Measurements from ENCODE around the gene MACROD2.

The MACROD2 gene

GRCh38 chr20:16020971-16021370 is 2025.7 kb downstream of the MACROD2 start:
- DNase-seq (ENCODE audit: low read depth): no peak
- H3K4me3 ChIP-seq (ENCODE audit: low read length): no peak overlapping the region

DNA sequence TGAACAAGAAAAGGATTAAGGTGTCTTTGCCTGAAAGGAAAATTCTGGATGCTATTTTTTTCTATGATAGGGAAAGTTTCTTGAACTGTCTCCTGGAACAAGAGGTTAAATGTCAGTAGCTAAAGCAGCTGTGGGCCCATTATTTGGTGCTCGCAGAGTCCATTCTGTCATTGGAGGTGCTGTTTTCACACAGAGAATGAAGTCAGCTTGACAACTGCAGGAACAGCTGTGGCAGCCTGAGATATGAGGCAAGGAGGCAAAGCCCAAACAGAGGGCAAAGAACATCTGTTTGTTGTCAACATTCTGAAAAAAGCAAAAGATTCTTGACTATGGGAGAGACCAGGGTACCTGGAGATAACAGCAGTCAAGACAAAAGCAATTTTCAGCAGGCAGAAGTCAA is 2029.8 kb downstream of the MACROD2 start:
- DNase-seq (ENCODE audit: low read depth): no peak
- H3K4me3 ChIP-seq (ENCODE audit: low read length): no peak overlapping the region
- TF ChIP-seq, protein P1, sequence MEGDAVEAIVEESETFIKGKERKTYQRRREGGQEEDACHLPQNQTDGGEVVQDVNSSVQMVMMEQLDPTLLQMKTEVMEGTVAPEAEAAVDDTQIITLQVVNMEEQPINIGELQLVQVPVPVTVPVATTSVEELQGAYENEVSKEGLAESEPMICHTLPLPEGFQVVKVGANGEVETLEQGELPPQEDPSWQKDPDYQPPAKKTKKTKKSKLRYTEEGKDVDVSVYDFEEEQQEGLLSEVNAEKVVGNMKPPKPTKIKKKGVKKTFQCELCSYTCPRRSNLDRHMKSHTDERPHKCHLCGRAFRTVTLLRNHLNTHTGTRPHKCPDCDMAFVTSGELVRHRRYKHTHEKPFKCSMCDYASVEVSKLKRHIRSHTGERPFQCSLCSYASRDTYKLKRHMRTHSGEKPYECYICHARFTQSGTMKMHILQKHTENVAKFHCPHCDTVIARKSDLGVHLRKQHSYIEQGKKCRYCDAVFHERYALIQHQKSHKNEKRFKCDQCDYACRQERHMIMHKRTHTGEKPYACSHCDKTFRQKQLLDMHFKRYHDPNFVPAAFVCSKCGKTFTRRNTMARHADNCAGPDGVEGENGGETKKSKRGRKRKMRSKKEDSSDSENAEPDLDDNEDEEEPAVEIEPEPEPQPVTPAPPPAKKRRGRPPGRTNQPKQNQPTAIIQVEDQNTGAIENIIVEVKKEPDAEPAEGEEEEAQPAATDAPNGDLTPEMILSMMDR (conservative IDR thresholded peaks at IDR 0.05; ENCODE audit: low read depth, low read length): no peak

More at GRCh38 chr20:16020971-16021370, 2025.7 kb downstream of the MACROD2 start:
- TF ChIP-seq, protein P1 (conservative IDR thresholded peaks at IDR 0.05; ENCODE audit: low read depth, low read length): no peak

DNA sequence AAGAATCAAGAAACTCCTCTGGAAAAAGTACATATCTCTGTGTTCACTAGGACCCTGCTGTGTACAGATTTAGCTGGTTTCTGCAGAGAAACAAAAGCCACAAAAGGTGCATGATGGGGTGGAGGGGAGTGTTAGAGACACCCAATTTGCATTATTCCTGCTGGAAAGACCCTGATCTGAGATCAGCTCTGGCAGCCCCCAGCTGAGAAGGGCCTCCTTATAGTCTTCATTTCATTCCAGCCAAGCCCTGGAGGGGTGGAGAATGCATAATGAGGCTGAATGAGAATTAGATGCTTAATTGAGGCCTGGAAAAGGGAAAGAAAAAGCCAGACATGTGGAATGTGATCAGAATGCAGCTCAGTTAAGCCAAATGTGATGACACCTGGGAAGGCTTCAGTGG is 2032.4 kb downstream of the MACROD2 start:
- no peak for DNase-seq (ENCODE audit: low read depth)
- TF ChIP-seq, protein P1 (conservative IDR thresholded peaks at IDR 0.05; ENCODE audit: low read depth, low read length): no peak
- H3K4me3 ChIP-seq (ENCODE audit: low read length): no peak overlapping the region

- TF ChIP-seq, protein P1 (conservative IDR thresholded peaks at IDR 0.05; ENCODE audit: low read depth, low read length): no peak
- DNase-seq (ENCODE audit: low read depth): no peak
- H3K4me3 ChIP-seq (ENCODE audit: low read length): no peak overlapping the region
Observed at GRCh38 chr20:16028923-16029322, 2033.6 kb downstream of the MACROD2 start.

DNA sequence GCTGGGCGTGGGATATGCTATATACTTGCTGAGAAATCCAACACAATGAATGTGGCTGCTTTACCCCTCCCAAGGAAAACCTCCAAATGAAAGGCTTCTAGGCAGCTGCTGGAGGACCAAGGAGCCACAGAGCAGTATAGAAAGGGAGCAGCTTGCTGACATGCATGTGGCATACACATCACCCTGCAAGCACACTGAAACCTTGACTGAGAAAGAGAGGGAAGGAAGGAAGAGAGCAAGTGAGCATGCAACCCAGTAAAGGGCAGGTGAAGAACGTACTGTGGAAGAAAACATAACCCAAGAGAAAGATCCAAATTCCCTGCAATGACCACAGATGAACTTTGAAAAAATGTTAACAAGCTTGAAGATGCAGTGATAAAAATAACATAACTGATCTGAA is 2034.9 kb downstream of the MACROD2 start:
- no peak overlapping the region for H3K4me3 ChIP-seq (ENCODE audit: low read length)
- TF ChIP-seq, protein P1 (conservative IDR thresholded peaks at IDR 0.05; ENCODE audit: low read depth, low read length): no peak
- no peak for DNase-seq (ENCODE audit: low read depth)

DNA sequence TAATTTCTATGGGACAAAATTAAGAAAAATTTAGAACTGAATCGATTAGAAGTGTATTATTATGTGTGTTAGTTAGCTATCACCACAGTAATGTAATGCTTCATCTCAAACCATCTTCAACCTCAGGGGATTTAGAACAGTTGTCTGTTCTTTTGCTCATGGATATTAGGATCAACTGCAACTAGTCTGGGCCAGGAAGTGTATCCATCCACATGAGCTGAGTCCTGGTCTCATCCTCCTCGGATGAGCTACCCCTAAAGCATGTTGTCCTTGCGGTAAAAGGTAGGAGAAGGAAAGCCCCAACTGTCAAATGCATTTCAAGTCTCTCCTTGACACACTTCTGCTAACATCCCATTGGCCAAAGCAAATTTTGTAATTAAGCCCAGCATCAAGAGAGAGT is 2040.3 kb downstream of the MACROD2 start:
- no peak for DNase-seq (ENCODE audit: low read depth)
- TF ChIP-seq, protein P1 (conservative IDR thresholded peaks at IDR 0.05; ENCODE audit: low read depth, low read length): no peak
- no peak overlapping the region for H3K4me3 ChIP-seq (ENCODE audit: low read length)

GRCh38 chr20:16036331-16036730 is 2041.0 kb downstream of the MACROD2 start:
- TF ChIP-seq, protein P1 (conservative IDR thresholded peaks at IDR 0.05; ENCODE audit: low read depth, low read length): no peak
- DNase-seq (ENCODE audit: low read depth): no peak
- no peak overlapping the region for H3K4me3 ChIP-seq (ENCODE audit: low read length)

All from retinal pigment epithelial cell (primary cell).